GM12878 (cell line): Measurements from ENCODE around the gene RASGEF1B.

Experiments used
- EP300 ChIP-seq, 2 experiments: fragments of 150-350 bp in 1 of 2; IDR thresholded peaks; 2 replicates each; pipeline ENCODE4 v1.6.1; 2011 to 2012; ENCODE audit warnings: low read depth in 2 of 2, low read length in 2 of 2, borderline replicate concordance in 1 of 2, improper control_type of control experiment in 1 of 2, inconsistent platforms in 1 of 2; ENCODE audit not compliant: control insufficient read depth in 1 of 2
- MXI1 ChIP-seq: fragments of 150-350 bp; IDR thresholded peaks from 2 replicates; pipeline ENCODE4 v1.6.1; 2011; ENCODE audit warnings: low read depth, mild to moderate bottlenecking, inconsistent platforms, low read length, improper control_type of control experiment
- POLR2AphosphoS5 ChIP-seq: IDR thresholded peaks from 2 replicates; pipeline ENCODE4 v1.6.1; 2011; ENCODE audit warnings: mild to moderate bottlenecking, low read length, inconsistent platforms
- RAD21 ChIP-seq: IDR thresholded peaks from 2 replicates; pipeline ENCODE4 v1.6.1; 2011; ENCODE audit warnings: mild to moderate bottlenecking, low read depth, low read length, moderate library complexity; ENCODE audit not compliant: insufficient read depth
- SIN3A ChIP-seq: IDR thresholded peaks from 2 replicates; pipeline ENCODE4 v1.6.1; 2012; ENCODE audit warnings: low read depth, low read length, improper control_type of control experiment

GRCh38 chr4:81502564-81502963, 30.9 kb upstream of the RASGEF1B start:
- TF ChIP-seq MXI1 (no peak), POLR2AphosphoS5 (no peak), RAD21 (no peak), SIN3A (no peak), EP300 (IDR thresholded peaks at IDR 0.05; ENCODE audit: borderline replicate concordance in 1 of 2, control insufficient read depth in 1 of 2, low read depth in 2 of 2, low read length in 2 of 2) (no peak)
